Activated CD8-positive, alpha-beta memory T cell treated with anti-CD3 and anti-CD28 coated beads for 1 hour (primary cell): ENCODE measurements around the gene DNAJC6.

Experiments
- DNase-seq, 2 donors: peaks; one replicate each; pipeline ENCODE4 v3.0.0-alpha.2; 2020; ENCODE audit warnings: low read depth in 1 of 2; ENCODE audit errors: extremely low read depth in 1 of 2

Gene DNAJC6

DNA sequence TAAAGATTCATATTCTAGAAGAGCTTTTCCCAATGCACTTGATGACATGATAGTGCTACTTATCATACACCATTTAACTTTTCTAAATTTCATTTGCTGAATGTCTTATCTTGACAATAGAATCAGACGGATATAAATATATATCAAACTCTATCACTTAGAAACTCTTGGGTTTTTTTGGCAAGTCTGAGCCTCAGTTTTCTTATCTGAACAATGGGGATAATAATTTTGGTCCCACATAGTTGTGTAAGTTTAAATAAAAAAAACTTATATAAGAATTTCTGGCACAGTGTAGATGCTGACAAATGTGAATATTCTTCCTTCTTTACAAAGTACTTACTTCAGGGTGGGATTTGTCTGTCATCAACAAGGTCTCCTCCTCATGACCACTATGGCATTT is 89.7 kb downstream of the DNAJC6 start:
- no peak for DNase-seq

DNA sequence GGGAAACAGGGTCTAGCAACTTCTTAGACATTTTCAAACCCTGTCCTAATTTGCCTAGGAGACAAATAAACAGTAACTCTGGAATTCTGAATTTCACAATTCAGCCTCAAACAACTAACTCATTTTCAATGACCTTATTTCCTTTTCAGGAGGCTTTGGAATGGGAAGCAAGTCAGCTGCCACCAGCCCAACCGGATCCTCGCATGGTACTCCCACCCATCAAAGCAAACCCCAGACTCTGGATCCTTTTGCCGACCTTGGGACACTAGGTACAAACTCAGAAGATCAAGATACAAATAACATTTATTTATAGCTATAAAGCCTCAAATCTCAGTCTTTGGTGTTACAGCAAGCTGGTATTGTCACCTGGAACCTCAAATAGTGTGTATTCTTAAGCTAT is 92.3 kb downstream of the DNAJC6 start:
- no peak for DNase-seq

DNA sequence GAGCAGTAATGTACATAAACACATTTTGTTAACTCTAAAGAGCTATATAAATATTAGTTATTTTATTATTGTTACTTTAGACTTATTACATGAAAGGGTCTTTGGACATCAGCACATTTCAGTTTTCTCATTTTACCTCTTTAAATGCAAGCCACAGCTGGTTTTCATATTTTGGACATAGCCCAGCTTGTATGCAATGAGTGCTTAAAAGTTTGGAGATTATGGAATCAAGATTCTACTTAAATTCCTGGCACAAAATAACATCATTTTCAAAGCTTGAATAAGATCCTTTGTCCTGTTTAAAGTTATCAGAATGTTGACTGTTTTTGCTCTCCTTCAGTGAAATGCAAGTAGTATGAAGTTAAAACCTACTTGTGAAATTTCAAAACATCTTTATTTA is 95.6 kb downstream of the DNAJC6 start:
- no peak for DNase-seq

DNA sequence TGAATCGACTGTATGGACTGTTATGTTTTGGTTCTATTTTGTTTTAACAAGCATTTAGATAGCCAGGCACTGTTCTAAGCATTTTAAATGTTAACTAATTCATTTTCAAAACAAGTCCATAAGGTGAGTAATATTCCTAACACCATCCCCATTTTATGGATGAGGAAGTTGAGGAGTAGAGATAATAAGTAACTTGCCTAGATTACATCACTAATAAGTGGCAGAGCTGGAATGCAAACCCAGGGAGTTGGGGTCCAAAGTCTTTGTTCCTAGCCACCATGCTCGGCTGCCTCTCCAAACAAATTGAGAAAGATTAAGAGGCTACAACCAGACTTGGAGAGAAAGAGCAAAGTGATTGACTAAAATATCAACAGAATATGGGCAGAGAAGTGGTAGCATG is 98.5 kb downstream of the DNAJC6 start:
- DNase-seq: no peak

DNA sequence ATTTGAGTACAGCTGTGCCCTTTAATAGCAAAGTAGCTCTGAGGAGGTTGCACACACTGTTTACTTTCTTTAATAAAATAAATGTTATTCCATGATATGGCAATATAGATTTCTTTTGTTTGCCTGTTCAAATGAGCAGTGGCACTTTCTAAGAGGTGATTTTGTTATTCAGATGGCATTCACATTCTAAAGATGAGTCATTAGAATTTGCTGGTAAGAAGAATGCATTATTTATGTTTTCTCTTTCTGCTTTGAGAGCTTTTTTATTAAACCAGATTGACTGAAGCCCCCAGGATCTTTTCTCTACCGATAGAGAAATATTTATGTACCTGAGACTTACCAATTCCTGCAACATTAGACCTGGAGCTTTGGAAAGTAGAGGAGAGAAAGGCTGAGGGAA is 100.0 kb downstream of the DNAJC6 start:
- DNase-seq: no peak

DNA sequence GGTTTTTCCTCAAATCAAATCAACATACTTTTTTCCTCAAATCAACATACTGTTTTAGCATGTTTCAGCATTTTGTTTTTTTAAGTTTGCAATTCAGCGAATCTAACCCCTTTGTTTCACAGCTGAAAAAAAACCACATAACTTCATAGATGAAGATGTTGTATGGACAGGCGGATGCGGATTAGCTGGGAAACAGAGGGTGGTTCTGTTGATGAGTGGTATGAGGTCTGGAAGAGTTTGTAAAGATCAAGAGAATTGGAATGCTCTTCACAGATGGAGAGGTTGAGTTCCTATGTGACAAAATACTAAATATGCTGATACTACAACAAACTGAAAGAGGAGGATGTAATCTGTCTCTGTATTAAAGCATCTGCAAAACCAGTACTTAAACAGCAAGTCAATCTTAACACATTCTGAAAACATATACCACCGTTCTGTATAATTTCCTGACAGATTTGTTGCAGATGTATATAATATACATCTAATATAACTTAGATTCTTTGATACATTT is 100.5 kb downstream of the DNAJC6 start:
- DNase-seq: no peak

DNA sequence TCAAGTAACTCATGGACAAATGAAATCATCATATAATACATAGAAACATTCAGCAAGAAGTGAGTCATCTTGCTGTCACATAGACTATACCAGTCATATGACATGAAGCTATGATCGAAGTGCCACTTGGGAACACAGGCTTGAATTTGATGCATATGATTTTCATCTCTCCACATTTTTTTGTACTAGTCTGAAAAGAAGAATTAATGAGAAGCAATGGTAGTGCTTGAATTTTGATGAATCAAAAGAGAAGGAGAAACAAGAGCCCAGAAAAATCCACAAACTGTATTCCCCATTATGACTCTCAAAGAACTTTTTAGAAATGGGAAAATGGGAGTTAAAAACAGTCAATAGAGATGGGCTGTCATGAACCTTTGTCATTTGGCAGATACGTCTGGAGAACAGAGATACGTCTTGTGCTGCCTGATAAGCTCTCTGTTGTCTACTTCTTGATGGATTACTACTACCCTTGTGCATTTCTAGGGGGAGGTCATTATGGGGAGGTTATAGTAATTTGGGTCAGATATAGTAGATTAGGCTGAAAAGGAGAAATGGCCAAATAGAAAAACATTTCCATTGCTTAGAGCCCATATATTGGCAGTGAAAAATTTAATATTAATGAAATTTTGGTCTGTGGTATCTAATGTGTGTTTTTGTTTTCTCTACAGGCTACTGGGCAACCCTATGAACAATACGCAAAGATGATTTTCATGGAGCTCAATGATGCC is 103.1 kb downstream of the DNAJC6 start:
- no peak for DNase-seq

DNA sequence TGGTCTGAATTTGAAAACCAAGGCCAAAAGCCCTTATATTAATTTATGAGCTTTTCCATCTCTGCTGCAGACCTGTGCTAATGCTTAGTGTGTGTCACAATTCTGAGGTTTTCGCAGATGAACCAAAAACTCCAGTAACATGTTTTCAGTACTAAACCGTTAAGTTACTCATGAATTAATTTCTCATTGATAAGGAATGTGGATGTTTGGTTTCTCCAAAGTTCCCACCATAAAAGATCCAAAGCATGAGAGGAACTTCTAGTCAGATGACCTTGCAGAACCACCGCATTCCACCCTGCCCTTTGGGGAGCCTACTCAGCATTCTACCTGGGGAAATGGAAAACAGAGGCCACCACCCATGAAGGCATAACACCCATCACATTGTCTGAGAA is 103.6 kb downstream of the DNAJC6 start:
- DNase-seq: no peak

DNA sequence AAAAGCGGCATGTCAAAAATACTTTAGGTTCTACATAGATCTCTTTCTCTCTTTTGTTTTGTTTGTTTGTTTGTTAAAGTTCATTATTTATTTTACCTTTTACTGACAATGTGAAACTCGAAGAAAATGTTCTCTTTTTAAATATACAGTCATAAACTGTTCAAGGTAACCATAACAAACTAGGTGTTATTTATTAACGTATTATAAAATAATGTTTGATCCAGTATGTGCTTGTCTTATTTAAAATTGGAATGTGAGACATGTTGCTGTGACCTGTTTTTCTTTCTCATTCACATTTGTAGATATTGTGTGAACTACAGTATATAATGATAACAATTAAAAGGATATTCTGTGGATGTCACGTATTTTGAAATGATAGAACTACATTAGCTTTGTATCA is 105.2 kb downstream of the DNAJC6 start:
- DNase-seq: no peak

DNA sequence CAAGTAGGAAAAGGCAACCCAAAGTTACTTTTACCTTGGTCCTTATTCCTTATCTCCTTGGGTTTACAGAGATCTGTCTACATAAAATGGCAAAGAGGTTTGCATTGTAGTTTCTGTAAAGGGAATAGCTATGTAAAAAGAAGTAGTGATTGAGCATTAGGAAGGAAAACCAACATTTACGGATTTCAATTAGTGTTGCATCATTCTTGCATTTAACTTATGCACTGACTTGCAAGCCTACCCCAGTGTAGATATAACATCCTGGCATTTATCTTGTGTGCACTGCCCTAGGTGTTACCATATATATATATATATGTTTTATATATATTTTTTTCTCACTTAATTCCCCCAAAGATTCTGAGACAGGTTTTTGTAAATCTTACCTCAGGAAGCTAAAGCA is 107.4 kb downstream of the DNAJC6 start:
- no peak for DNase-seq

DNA sequence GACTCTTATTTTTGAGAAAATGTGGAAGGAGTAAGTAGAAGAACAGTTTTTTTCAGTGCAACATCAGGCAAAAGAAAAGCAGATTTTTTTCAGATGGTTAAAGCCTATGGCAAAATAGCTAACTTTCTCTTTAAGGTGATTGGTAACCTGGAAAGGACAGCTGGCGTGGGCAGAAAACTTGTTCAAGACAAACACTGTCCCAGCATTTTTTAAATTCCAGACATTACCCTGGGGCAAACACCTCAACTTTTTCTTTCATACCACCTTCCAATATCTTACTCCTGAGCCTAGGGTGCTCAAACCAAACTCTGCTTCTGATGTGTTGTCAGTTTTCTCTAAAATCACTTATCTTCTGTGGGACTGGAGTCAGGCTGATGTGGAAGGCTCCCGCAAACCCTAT is 108.4 kb downstream of the DNAJC6 start:
- DNase-seq: no peak

DNA sequence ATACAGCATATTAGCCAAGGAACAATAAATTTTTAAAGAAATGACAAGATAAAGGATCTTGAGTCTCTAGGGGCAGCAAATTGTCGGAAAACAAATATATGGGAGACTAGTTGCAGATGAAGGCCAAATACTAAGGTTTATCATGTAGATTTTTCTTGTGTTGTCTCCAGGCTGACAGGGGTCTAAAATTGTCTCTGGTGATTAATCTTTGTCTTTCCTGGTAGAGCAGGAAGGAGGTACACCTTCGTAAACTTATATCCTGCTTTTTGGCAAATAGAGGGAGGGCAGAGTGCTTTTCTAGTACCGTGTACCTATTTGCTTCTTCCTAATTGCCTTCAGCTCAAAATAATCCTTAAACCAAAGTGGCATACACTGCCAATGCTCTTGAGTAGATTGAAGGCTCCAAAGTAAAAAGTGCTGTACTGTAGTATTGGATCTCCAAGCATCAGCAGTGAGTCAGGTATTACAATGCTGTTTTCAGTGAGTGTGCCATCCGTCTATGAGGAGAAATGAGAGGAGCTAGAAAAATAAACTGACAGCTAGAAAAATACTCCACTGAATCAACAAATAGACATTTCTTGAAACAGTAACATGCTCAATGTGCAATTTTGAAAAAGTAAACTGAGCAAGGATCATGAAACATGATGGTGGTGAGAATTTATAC is 109.3 kb downstream of the DNAJC6 start:
- DNase-seq: no peak

DNA sequence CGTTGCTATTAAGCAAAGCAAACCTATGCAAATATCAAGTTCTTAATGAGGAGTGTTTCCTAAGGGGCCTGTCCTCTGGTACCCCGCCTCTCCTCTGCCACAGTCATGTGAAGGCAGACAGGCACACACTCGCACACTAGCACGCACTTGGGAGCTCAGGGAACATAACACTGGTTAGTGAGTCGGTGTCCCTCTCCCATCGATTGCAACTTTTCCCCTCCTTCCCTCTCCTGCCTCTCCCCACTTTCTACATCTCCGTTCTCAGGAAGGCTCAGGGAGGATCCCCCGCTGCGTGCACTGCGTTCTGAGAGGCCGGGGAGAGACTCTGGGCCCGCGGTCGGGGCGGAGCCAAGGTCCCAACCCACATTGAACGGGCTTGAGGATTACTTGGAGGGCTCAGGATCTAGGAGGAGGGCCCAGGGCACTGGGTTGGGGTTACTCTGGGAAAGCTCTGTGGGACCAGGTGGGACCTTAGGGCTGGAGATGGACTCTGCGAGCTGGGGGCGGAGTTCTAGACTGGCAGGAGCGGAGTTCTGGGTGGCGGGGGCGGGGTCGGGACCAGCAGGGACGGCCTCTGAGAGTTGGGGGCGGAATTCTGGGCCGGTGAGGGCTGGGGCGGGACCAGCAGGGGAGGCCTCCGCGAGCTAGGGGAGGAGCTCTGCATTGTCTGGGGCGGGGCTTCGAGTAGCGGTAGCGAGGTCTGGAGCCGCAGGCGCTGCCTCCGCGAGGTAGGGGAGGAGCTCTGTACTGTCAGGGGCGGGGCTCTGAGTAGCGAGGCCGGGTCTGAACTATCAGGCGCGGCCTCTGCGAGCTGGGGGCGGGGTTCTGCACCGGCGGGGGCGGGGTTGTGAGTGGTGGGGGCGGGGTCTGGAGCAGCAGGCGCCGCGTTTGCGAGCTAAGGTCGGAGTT is 110.6 kb downstream of the DNAJC6 start:
- peak; percentile 96 to 97 for DNase-seq

DNA sequence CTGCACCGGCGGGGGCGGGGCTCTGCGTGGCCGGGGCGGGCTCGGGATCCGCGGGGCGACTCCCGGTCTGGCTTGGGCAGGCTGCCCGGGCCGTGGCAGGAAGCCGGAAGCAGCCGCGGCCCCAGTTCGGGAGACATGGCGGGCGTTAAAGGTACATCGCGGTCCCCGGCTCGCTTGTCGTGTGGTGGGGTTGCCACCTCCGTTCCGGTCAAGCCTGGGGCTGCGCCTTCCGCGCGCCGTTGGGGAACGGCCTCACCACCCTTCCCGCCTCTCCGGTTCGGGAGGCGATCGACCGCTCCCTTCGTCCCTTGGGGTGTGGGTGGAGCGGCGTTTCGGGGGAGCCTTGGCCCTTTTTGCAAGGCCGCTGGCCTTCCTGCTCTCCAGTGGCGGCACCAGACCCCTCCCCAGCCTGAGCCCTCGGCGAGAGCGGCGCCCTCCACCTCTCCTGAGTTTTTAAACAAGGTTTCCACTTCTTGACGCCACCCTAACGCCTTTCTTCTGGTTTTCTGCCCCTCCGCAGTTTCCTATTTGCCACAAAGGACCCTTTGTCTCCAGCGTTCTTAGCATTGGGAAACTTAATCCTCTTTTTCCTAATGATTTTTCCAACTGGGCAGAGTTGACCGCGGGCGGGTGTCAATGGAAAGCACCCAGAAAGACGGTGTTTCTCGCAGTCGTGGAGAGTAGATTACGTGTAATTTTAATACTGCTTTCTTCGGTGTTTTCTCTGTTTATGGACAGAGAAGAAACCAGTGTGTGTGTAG is 111.4 kb downstream of the DNAJC6 start, which contains the start of the genes LEPR and LEPROT:
Gene LEPR, plus strand, starts transcription at position 79 of the 761 bp plus-strand sequence. CDS start 144,898 bp downstream, outside the sequence.
Gene LEPROT, plus strand, starts transcription at position 79 of the 761 bp plus-strand sequence. Its CDS starts 57 bp downstream, at position 136.
- no peak for DNase-seq

DNA sequence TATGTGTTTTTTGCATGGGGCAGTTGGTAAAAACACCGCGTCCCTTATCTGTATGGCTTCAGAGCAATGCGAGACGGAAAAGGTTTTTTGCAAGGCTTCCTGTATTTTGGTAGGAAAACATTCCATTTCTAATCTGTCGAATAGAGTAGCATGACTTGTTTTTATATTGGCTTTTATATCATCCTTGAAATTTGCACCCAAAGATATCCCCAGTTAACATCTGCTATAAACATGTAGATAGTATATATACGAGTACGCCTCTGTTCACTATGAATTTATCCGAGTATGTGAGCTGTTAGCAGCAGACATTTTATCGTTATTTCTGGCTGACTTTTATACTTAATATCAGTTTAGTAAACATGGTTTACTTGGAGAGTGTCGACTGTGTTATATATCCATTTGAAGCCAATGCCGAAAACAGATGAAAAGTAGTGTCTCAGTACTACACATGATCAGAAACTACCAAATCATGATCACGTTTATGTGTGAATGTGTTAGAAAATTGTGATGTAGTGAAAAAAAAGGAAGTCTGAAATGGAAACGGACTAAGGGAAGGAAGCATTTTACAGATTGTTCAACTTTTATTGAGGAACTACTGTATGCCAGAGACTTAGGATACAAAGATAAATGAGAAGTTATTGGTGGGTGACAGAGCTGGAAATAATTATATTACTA is 112.1 kb downstream of the DNAJC6 start:
- no peak for DNase-seq

DNA sequence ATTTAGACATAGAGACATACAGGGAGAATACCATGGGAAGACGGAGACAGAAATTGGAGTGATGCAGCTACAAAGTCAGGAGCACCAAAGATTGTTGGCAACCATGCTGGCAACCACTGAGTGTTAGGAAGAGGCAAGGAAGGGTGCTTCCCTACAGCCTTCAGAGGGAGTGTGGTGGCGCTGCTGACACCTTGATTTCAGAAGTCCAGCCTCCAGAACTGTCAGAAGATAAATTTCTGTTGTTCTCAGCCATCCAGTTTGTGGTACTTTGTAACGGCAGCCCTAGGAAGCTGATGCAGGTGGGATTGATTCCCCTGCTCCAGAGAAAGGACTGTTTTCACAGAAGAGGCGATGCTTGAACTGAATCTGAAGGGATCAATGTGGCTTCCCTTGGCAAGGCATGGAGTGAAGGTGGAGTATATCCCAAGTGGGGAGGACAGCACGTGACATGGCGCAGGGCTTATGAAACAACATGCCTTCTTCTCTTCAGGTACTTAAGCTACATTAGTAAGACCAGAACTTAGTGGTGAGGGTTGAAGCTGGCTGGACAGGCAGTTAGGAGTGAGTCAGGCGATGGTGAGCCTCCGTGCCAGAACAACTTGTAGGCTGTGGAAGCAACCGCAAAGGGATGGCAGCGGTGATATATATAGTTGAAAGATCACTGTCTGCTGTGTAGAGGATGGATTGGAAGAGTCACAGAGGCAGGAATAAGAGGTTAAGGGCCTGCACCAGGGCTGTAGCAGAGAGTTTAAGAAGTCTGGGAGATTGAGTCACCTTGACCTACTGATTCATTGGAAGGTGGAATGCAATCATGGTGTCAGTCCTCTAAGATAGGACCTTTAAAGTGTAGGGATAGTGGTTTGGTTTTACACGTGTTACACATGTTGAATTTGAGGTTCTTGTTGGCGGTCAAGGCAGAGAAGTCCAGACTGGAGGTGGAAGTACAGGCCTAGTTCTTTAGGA is 113.2 kb downstream of the DNAJC6 start:
- DNase-seq: no peak

DNA sequence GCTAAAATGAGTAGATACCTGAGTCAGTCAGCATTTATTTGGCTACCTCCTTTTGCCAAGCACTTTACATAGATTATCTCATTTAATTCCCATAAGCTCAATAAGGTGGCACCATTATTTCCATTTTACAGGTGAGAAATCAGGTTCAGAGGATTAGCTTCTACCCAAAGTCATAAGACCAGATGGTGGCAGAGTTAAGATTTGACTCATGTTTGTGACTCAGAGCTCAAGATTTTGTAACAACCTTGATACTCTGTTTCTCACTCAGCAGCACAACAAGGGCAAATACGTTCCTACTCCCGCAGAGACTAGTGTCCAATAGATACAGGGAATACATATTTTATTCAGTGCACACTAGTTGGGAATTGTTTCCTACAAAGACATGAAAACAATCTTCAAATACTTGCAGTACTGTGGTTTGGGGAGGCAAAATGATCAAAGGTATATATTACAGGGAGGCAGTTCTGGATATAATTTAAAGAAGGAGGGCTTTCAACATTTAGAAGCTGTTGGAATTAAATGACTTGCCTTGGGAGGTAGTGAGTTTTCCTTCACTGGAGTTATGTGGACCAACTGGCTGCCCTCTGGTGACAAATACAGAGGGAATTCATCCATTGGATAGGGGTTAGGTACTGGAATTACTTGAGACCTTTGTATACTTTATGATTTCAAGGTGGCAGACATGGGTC is 114.7 kb downstream of the DNAJC6 start:
- DNase-seq: no peak

DNA sequence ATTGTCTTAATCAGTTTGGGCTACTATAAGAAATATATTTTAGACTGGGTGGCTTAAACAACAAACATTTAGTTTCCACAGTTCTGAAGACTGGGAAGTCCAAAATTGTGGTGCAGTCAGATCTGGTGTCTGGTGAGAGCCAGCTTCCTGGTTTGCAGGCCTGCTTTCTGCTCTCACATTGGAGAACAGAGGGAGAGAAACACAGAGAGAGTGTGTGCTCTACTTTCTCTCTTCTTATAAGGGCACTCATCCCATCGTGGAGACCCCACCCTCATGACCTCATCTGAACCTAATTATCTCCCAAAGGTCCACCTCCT is 115.2 kb downstream of the DNAJC6 start:
- DNase-seq: no peak
